Skin epidermis (tissue), 12 donors: ENCODE measurements around the gene PLEKHM2.
"Not testable (repeated sequence)": the region's sequence is repeated elsewhere in the genome, so short reads cannot be mapped to it uniquely, and the experiment has no call there.

Source experiments
- H3K27ac ChIP-seq, 21 experiments: fragments of 200-600 bp; sonication (generic) in 11 of 21; one replicate each; pipeline ENCODE4 v1.5.0; 2020; ENCODE audit warnings: mild to moderate bottlenecking in 3 of 21, inconsistent platforms in 2 of 21, moderate library complexity in 2 of 21
- H3K4me3 ChIP-seq, 7 experiments: fragments of 200-600 bp; sonication (generic) in 2 of 7; one replicate each; pipeline ENCODE4 v1.5.0; 2020; ENCODE audit warnings: inconsistent platforms in 2 of 7, mild to moderate bottlenecking in 2 of 7, moderate library complexity in 1 of 7

The PLEKHM2 gene

DNA sequence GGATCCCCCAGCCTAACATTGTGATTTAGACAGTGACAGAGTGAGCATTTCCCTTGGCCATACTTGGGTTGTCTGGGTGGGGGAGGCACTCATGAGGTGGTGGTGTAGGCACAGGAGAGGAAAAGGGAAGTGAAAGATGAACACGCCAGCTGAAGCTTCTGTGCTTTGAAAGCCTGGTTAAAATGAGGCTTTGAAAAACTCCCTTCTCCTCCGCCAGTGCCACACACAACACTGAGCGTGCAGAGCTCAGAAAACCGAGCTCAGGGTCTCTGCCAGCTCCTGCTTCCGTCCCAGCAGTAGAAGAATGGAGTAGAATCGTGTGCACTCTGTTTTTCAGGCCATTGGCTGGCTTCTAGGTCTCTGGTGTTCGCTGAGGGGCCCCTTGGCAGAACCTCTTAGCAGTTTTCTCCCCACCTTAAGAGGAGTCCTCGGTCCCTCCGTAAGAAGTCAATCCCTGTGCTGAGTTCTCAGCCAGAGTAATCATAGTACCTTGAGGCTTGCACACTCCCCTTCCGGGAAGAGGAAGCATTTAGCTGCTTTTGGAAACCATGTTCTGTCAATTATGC is 12.9 kb downstream of the PLEKHM2 start:
- H3K4me3 ChIP-seq, result peak overlapping the region in 1 of 7 experiments; percentile 2

DNA sequence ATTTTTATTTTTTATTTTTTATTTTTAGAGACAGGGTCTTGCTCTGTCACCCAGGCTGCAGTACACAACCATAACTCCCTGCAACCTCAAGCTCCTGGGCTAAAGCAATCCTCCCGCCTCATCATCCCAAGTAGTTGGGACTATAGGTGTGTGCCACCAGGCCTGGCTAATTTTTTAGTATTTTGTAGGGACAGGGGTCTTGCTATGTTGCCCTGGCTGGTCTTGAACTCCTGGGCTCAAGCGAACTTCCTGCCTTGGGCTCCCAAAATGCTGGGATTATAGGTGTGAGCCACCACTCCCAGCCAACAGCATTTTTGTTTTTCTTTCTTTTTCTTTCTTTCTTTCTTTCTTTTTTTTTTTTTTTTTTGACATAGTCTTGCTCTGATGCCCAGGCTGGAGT is 14.1 kb downstream of the PLEKHM2 start:
- Histone ChIP-seq H3K4me3 (no peak overlapping the region), H3K27ac (peak overlapping the region in 11 of 21 experiments; percentile 26 to 92 (median 78))

More for the DNA sequence above, 12.9 kb downstream of the PLEKHM2 start:
- peak overlapping the region in 20 of 21 experiments; percentile 34 to 92 (median 76) for H3K27ac ChIP-seq

GRCh38 chr1:15699321-15699720 is 15.2 kb downstream of the PLEKHM2 start:
- H3K4me3 ChIP-seq, H3K27ac ChIP-seq: not testable (repeated sequence)

- Histone ChIP-seq H3K27ac (peak overlapping the region in 4 of 21 experiments; percentile 47 to 61 (median 51)), H3K4me3 (no peak overlapping the region)
Observed at GRCh38 chr1:15700508-15700907, 16.4 kb downstream of the PLEKHM2 start.

GRCh38 chr1:15701784-15702183 is 17.7 kb downstream of the PLEKHM2 start:
- Histone ChIP-seq H3K4me3 (no peak overlapping the region), H3K27ac (peak overlapping the region in 11 of 21 experiments; percentile 31 to 99 (median 91))

DNA sequence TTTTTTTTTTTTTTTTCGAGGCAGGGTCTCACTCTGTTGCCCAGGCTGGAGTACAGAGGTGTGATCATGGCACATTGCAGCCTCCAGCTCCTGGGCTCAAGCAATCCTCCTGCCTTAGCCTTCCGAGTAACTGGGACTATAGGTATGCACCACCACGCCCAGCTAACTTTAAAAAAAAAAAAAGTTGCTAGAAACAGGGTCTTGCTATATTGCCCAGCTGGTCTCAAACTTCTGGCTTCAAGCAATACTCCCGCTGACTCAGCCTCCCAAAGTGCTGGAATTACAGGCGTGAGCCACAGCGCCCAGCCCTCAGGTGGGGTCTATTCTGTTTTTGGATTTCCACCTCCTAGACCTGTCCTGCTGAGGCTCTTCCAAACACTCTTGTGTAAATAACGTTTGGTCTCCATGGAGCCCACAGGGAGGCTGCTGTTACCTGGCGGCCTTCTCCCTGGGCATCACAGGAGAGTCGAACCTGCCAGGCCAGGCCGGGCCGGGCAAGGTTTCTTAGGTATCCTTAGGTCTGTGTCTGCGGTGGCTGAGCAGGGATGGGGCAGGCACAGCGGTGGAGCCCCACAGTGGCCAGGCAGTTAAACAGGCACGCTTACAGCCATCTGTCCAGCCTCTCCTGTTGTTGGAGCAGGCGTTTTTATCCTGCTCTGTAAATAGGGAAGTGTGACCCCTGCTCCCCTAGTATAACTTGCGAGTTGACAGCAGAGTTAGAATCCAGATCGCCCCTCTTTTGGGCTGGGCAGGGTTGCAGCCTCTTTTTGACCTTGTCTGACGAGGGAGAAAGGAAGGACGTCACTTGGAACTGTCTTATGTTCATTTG is 18.8 kb downstream of the PLEKHM2 start:
- Histone ChIP-seq H3K27ac (peak overlapping the region; percentile 54 to 99 (median 90)), H3K4me3 (no peak overlapping the region)

- no peak overlapping the region for H3K4me3 ChIP-seq
- H3K27ac ChIP-seq, result peak overlapping the region; percentile 46 to 99 (median 90)
Observed at GRCh38 chr1:15703562-15703961, 19.4 kb downstream of the PLEKHM2 start.

DNA sequence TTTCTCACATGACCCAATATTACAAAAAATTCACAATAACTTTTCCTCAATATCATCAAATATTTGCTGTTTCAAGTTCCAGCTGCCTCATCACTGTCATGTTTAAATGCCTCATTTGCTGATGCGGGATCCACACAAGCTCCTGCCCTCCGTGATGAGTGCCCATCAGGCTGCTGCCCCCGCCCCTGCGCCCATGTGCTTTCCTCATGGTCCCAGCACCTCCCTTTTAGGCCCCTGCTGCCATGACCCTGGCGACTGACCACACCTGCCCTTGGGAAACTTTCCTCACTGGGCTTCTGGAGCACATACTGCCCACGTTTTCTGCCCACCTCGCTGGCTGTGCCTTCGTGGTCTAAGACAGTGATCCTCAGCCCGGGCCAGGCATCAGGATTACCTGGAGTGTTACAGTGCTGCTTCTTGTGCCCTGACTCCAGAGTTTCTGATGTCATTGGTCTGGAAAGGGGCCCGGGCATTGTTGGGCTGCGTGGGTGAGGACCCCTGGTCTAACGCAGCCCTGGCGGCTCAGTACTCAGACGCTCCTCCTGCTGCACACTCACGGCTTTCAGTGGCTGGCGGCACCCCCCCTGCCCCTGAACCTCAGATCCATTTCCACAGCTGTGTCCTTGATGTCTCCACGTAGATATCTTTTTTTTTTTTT is 20.5 kb downstream of the PLEKHM2 start:
- peak overlapping the region in 20 of 21 experiments; percentile 69 to 99 (median 90) for H3K27ac ChIP-seq

GRCh38 chr1:15705184-15705566 is 21.1 kb downstream of the PLEKHM2 start:
- H3K4me3 ChIP-seq, result no peak overlapping the region
- H3K27ac ChIP-seq, result peak overlapping the region in 13 of 21 experiments; percentile 85 to 99 (median 91)

More for the DNA sequence above, 20.5 kb downstream of the PLEKHM2 start:
- no peak overlapping the region for H3K4me3 ChIP-seq

DNA sequence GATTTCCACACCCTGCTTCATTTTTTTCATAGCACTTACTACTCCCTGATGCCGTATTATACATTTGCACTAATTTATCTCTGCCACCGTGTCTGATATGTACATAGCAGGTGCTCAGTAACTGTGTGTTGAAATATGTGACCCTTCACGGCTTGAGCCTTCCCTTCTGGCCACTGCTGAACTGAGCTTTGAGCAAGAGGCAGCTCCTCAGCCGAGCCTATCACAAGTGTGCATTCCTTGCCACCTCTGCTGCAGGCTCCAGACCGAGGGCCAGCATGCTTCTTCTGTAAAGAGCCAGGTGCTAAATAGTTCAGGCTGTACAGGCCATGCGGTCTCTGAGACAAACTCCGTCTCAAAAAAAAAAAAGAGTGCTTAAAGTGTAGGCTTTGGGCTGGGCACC is 22.6 kb downstream of the PLEKHM2 start:
- Histone ChIP-seq H3K4me3 (no peak overlapping the region), H3K27ac (peak overlapping the region in 3 of 21 experiments; percentile 1 to 46 (median 38))

- Histone ChIP-seq H3K4me3 (no peak overlapping the region), H3K27ac (peak overlapping the region in 6 of 21 experiments; percentile 1 to 46 (median 34))
Observed at GRCh38 chr1:15707239-15707925, 23.3 kb downstream of the PLEKHM2 start.

GRCh38 chr1:15708486-15709137 is 24.5 kb downstream of the PLEKHM2 start:
- Histone ChIP-seq H3K27ac (peak overlapping the region in 3 of 21 experiments; percentile 3 to 46 (median 38)), H3K4me3 (no peak overlapping the region)

GRCh38 chr1:15709226-15709625 is 25.1 kb downstream of the PLEKHM2 start:
- Histone ChIP-seq H3K27ac (peak overlapping the region in 2 of 21 experiments; percentile 1 to 3), H3K4me3 (no peak overlapping the region)

DNA sequence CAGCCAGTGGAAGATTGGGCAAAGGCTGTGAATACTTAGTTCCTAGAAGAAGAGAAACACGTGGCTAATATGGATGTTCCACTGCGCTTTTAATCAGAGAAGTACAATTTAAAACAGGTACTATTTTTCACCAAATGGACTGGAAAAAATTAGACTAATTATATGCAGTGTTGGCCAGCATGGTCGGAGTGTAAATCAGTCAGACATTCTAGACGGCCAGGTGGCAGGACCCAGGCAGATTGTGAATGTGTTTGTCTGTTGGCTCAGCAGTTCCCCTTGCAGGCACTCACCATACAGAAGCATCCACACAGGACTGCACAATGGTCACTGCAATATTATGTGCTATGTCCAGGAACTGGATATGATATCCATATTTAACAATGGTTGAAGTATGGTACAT is 28.0 kb downstream of the PLEKHM2 start:
- no peak overlapping the region for H3K27ac ChIP-seq

GRCh38 chr1:15714406-15715136 is 30.5 kb downstream of the PLEKHM2 start:
- peak overlapping the region in 1 of 21 experiments; percentile 12 for H3K27ac ChIP-seq
- no peak overlapping the region for H3K4me3 ChIP-seq

More for the DNA sequence above, 28.0 kb downstream of the PLEKHM2 start:
- H3K4me3 ChIP-seq, result no peak overlapping the region

- no peak overlapping the region for H3K27ac ChIP-seq
Observed at GRCh38 chr1:15717418-15718125, 33.5 kb downstream of the PLEKHM2 start.

GRCh38 chr1:15718199-15718601 is 34.1 kb downstream of the PLEKHM2 start:
- no peak overlapping the region for H3K27ac ChIP-seq

More at GRCh38 chr1:15717418-15718125, 33.5 kb downstream of the PLEKHM2 start:
- H3K4me3 ChIP-seq, result no peak overlapping the region

More at GRCh38 chr1:15718199-15718601, 34.1 kb downstream of the PLEKHM2 start:
- no peak overlapping the region for H3K4me3 ChIP-seq
